OCI-LY7 (cell line): ENCODE results near the gene HS3ST4.

Experiments used
- CTCF ChIP-seq: fragments of 200-600 bp; sonication (generic); conservative IDR thresholded peaks from 2 replicates; pipeline ENCODE4 v1.5.1; 2014; ENCODE audit warnings: mild to moderate bottlenecking, antibody characterized with exemption, low read length, moderate library complexity, mixed read lengths
- EZH2phosphoT487 ChIP-seq: fragments of 200-600 bp; sonication (generic); IDR thresholded peaks from 2 replicates; pipeline ENCODE4 v1.6.1; 2018; ENCODE audit warnings: low read depth, borderline replicate concordance, mild to moderate bottlenecking, mixed run types, antibody characterized with exemption, low read length, moderate library complexity, mixed read lengths

- TF ChIP-seq CTCF (no peak), EZH2phosphoT487 (no peak)
Observed at GRCh38 chr16:26149364-26150190, 457.8 kb downstream of the HS3ST4 start.
